ENCODE results near the gene HMG20A. TPM values are rescaled to one million over a fixed set of nuclear protein-coding genes. Genes with fewer than 3 reads are reported as not detected.

Gene HMG20A
- total RNA-seq, 1 experiment from 2014 or later, result 62.2 TPM

DNA sequence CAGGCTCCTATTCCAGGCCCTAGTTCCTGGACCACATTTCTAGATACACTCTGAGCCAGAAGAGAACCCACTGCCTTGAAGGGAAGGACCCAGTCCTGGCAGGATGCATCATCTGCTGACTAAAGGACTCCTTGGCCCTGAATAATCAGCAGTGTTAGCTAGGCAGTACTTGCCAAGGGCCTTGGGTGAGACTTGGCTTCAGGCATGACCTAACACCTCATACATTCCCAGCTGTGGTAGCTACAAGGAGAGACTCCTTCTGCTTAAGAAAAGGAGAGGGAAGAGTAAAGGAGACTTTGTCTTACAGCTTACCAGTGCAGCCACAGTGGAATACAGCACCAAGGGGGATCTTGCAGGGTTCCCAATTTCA lies 27.2 kb upstream of the HMG20A start (continued):
- no peak for TF ChIP-seq NFE2L1 (CRISPR knock-in tag; IDR thresholded peaks at IDR 0.05)
- TF ChIP-seq, protein P1, sequence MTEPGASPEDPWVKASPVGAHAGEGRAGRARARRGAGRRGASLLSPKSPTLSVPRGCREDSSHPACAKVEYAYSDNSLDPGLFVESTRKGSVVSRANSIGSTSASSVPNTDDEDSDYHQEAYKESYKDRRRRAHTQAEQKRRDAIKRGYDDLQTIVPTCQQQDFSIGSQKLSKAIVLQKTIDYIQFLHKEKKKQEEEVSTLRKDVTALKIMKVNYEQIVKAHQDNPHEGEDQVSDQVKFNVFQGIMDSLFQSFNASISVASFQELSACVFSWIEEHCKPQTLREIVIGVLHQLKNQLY (CRISPR knock-in tag; IDR thresholded peaks at IDR 0.05), result no peak
- no peak for TF ChIP-seq ZNF423 (CRISPR knock-in tag; IDR thresholded peaks at IDR 0.05)
- no peak for TF ChIP-seq ZNF263 (CRISPR knock-in tag; IDR thresholded peaks at IDR 0.05; ENCODE audit: low read depth)
- TF ChIP-seq, protein P2, sequence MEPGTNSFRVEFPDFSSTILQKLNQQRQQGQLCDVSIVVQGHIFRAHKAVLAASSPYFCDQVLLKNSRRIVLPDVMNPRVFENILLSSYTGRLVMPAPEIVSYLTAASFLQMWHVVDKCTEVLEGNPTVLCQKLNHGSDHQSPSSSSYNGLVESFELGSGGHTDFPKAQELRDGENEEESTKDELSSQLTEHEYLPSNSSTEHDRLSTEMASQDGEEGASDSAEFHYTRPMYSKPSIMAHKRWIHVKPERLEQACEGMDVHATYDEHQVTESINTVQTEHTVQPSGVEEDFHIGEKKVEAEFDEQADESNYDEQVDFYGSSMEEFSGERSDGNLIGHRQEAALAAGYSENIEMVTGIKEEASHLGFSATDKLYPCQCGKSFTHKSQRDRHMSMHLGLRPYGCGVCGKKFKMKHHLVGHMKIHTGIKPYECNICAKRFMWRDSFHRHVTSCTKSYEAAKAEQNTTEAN (CRISPR knock-in tag; IDR thresholded peaks at IDR 0.05), result no peak
- no peak for TF ChIP-seq ZNF396 (CRISPR knock-in tag; IDR thresholded peaks at IDR 0.05; ENCODE audit: borderline replicate concordance)
- TF ChIP-seq, protein P3, sequence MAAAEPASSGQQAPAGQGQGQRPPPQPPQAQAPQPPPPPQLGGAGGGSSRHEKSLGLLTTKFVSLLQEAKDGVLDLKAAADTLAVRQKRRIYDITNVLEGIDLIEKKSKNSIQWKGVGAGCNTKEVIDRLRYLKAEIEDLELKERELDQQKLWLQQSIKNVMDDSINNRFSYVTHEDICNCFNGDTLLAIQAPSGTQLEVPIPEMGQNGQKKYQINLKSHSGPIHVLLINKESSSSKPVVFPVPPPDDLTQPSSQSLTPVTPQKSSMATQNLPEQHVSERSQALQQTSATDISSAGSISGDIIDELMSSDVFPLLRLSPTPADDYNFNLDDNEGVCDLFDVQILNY (CRISPR knock-in tag; IDR thresholded peaks at IDR 0.05), result no peak
- TF ChIP-seq, protein P4, sequence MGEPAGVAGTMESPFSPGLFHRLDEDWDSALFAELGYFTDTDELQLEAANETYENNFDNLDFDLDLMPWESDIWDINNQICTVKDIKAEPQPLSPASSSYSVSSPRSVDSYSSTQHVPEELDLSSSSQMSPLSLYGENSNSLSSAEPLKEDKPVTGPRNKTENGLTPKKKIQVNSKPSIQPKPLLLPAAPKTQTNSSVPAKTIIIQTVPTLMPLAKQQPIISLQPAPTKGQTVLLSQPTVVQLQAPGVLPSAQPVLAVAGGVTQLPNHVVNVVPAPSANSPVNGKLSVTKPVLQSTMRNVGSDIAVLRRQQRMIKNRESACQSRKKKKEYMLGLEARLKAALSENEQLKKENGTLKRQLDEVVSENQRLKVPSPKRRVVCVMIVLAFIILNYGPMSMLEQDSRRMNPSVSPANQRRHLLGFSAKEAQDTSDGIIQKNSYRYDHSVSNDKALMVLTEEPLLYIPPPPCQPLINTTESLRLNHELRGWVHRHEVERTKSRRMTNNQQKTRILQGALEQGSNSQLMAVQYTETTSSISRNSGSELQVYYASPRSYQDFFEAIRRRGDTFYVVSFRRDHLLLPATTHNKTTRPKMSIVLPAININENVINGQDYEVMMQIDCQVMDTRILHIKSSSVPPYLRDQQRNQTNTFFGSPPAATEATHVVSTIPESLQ (CRISPR knock-in tag; IDR thresholded peaks at IDR 0.05), result no peak

DNA sequence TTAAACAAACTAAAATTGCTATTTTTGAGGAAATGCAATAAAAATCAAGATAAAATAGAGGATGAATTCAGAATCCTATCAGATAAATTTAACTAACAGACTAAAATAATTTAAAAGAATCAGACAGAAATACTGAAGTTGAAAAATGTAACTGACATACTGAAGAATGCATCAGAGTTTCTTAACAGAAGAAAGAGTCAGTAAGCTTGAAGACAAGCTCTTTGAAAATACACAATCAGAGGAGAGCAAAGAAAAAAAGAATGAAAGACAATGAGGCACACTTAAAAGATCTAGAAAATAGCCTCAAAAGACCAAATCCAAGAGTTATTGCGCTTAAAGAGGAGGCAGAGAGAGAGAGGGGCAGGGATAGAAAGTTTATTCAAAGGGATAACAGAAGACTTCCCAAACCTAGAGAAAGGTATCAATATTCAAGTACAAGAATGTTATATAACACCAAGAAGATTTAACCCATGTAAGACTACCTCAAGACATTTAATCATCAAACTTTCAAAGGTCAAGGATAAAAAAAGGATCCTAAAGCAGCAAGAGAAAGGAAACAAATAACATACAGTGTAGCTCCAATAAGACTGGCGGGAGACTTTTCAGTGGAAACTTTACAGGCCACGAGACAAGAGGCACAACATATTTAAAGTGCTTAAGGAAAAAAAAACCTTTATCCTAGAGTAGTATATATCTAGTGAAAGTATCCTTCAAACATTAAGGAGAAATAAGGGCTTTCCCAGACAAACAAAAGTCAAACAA lies 25.5 kb upstream of the HMG20A start:
- no peak for ATAC-seq
- peaks cover 44% of the 10 kb centered on the region for H3K9me3 Mint-ChIP-seq
- no peak for DNase-seq (ENCODE audit: low spot score)

More for the DNA sequence above, 25.5 kb upstream of the HMG20A start:
- Mint-ChIP-seq H3K36me3 (peaks cover 44% of the 10 kb centered on the region), H3K4me3 (no peak overlapping the region), H3K4me1 (peaks cover 4% of the 10 kb centered on the region), H3K27me3 (ENCODE audit: low read depth) (no peaks in the 10 kb centered on the region), H3K27ac (no peak overlapping the region)
- TF ChIP-seq, protein P5, sequence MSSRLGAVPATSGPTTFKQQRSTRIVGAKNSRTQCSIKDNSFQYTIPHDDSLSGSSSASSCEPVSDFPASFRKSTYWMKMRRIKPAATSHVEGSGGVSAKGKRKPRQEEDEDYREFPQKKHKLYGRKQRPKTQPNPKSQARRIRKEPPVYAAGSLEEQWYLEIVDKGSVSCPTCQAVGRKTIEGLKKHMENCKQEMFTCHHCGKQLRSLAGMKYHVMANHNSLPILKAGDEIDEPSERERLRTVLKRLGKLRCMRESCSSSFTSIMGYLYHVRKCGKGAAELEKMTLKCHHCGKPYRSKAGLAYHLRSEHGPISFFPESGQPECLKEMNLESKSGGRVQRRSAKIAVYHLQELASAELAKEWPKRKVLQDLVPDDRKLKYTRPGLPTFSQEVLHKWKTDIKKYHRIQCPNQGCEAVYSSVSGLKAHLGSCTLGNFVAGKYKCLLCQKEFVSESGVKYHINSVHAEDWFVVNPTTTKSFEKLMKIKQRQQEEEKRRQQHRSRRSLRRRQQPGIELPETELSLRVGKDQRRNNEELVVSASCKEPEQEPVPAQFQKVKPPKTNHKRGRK (CRISPR knock-in tag; IDR thresholded peaks at IDR 0.05; ENCODE audit: borderline replicate concordance), result no peak
- no peak for TF ChIP-seq GRHL2 (CRISPR knock-in tag; IDR thresholded peaks at IDR 0.05; ENCODE audit: insufficient replicate concordance, severe bottlenecking)
- TF ChIP-seq, protein P6, sequence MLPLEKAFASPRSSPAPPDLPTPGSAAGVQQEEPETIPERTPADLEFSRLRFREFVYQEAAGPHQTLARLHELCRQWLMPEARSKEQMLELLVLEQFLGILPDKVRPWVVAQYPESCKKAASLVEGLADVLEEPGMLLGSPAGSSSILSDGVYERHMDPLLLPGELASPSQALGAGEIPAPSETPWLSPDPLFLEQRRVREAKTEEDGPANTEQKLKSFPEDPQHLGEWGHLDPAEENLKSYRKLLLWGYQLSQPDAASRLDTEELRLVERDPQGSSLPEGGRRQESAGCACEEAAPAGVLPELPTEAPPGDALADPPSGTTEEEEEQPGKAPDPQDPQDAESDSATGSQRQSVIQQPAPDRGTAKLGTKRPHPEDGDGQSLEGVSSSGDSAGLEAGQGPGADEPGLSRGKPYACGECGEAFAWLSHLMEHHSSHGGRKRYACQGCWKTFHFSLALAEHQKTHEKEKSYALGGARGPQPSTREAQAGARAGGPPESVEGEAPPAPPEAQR (CRISPR knock-in tag; IDR thresholded peaks at IDR 0.05), result no peak
- TF ChIP-seq, protein P7, sequence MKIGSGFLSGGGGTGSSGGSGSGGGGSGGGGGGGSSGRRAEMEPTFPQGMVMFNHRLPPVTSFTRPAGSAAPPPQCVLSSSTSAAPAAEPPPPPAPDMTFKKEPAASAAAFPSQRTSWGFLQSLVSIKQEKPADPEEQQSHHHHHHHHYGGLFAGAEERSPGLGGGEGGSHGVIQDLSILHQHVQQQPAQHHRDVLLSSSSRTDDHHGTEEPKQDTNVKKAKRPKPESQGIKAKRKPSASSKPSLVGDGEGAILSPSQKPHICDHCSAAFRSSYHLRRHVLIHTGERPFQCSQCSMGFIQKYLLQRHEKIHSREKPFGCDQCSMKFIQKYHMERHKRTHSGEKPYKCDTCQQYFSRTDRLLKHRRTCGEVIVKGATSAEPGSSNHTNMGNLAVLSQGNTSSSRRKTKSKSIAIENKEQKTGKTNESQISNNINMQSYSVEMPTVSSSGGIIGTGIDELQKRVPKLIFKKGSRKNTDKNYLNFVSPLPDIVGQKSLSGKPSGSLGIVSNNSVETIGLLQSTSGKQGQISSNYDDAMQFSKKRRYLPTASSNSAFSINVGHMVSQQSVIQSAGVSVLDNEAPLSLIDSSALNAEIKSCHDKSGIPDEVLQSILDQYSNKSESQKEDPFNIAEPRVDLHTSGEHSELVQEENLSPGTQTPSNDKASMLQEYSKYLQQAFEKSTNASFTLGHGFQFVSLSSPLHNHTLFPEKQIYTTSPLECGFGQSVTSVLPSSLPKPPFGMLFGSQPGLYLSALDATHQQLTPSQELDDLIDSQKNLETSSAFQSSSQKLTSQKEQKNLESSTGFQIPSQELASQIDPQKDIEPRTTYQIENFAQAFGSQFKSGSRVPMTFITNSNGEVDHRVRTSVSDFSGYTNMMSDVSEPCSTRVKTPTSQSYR (CRISPR knock-in tag; IDR thresholded peaks at IDR 0.05), result no peak
- ChIA-PET CTCF (no interaction called here), POLR2A (no interaction called here)

Data from WTC11 (cell line).